ENCODE results near the gene HOXB3.

The HOXB3 gene

GRCh38 chr17:48596735-48597527, 6.9 kb upstream of the HOXB3 start:
- no peak for DNase-seq

- DNase-seq: no peak
Measured at GRCh38 chr17:48596000-48596734, 6.1 kb upstream of the HOXB3 start.

- DNase-seq: no peak
Measured at GRCh38 chr17:48595278-48595999, 5.4 kb upstream of the HOXB3 start.

- no peak for DNase-seq
Measured at GRCh38 chr17:48594538-48595277, 4.7 kb upstream of the HOXB3 start.

- DNase-seq: peak; percentile 87
Measured at GRCh38 chr17:48593840-48594537, 3.9 kb upstream of the HOXB3 start.

- no peak for DNase-seq
Measured at GRCh38 chr17:48593126-48593829, 3.2 kb upstream of the HOXB3 start, which contains the start of gene HOXB5. HOXB5 (minus strand) TSS chr17:48593779; CDS start chr17:48593682, 97 bp downstream.

- DNase-seq: no peak
Measured at GRCh38 chr17:48592577-48592976, 2.5 kb upstream of the HOXB3 start.

GRCh38 chr17:48592057-48592514, 2.0 kb upstream of the HOXB3 start:
- DNase-seq: no peak

GRCh38 chr17:48591255-48592056, 1.4 kb upstream of the HOXB3 start:
- no peak for DNase-seq

GRCh38 chr17:48590607-48591161, 643 bp upstream of the HOXB3 start:
- DNase-seq: no peak

- DNase-seq: no peak
Measured at GRCh38 chr17:48589060-48589830, 796 bp downstream of the HOXB3 start.

- DNase-seq: no peak
Measured at GRCh38 chr17:48588528-48588927, 1.5 kb downstream of the HOXB3 start.

- DNase-seq: no peak
Measured at GRCh38 chr17:48588074-48588415, 2.0 kb downstream of the HOXB3 start.

GRCh38 chr17:48587276-48588073, 2.6 kb downstream of the HOXB3 start:
- no peak for DNase-seq

GRCh38 chr17:48586355-48587258, 3.4 kb downstream of the HOXB3 start:
- no peak for DNase-seq

GRCh38 chr17:48584223-48584741, 5.8 kb downstream of the HOXB3 start:
- no peak for DNase-seq

- no peak for DNase-seq
Measured at GRCh38 chr17:48583708-48584222, 6.3 kb downstream of the HOXB3 start.
